Measurements from ENCODE around the gene ADM2.

DNA sequence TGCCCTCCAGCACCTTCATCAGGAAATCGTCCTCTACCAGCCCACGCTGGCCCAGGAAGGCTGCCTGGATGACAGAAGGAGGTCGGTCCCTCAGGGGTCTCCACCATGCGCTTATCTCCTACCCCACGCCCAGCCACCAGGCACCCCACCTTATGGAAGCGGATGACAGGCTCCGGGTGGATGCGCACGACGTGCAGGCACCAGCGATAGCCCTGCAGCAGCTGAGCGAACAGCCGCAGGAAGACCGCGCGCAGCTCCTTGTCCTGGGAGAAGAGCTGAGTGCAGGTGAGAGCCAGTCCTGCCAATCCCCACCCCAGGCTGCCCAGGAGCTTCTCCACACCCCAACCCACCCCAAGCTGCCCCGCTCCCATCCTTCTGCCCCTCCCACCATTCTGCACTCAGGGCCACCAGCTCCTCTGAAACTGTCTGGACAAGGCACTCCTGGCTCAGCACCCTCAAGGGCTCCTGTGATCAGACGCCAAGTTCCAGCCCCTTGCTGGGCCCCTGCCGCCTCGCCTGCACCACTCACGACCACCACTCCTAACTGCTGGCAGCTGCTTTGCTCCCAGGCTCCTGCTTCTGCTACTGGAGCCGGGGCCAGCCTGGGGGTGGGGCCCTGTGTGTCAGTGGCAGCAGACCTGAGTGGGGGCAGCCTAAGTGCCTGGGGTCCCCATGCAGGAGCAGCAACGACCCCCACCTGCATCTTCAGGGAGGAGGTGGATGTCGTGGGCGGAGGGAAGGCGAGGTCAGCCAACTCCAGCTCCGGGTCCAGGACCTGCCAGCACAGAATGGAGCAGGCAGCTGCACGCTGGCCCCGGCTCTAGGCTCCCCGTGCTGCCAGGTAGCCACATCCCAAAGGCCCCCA, 16.0 kb upstream of the ADM2 start:
- TF ChIP-seq, protein P1, sequence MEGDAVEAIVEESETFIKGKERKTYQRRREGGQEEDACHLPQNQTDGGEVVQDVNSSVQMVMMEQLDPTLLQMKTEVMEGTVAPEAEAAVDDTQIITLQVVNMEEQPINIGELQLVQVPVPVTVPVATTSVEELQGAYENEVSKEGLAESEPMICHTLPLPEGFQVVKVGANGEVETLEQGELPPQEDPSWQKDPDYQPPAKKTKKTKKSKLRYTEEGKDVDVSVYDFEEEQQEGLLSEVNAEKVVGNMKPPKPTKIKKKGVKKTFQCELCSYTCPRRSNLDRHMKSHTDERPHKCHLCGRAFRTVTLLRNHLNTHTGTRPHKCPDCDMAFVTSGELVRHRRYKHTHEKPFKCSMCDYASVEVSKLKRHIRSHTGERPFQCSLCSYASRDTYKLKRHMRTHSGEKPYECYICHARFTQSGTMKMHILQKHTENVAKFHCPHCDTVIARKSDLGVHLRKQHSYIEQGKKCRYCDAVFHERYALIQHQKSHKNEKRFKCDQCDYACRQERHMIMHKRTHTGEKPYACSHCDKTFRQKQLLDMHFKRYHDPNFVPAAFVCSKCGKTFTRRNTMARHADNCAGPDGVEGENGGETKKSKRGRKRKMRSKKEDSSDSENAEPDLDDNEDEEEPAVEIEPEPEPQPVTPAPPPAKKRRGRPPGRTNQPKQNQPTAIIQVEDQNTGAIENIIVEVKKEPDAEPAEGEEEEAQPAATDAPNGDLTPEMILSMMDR (IDR thresholded peaks at IDR 0.05; ENCODE audit: insufficient read depth, low read depth, low read length), result no peak
- TF ChIP-seq EZH2 (IDR thresholded peaks at IDR 0.05; ENCODE audit: insufficient read depth, low read length), result no peak
